Neural cell (in vitro differentiated cells): ENCODE results near the gene NANOS3. TPM values are rescaled to one million over a fixed set of nuclear protein-coding genes. Genes with fewer than 3 reads are reported as not detected.

Source experiments
- H2AFZ ChIP-seq: fragments of 200-600, 300-800 bp; sonication (generic), shearing (Covaris generic); 2 replicates; pipeline ENCODE4 v1.6.0; 2014; ENCODE audit warnings: low read depth, mild to moderate bottlenecking, antibody characterized with exemption, low read length, moderate library complexity
- H3F3A ChIP-seq: fragments of 200-600 bp; shearing (Covaris generic); 2 replicates; pipeline ENCODE4 v1.6.1; 2016; ENCODE audit warnings: mild to moderate bottlenecking, moderate library complexity, mixed read lengths, antibody characterized with exemption, low read length; ENCODE audit not compliant: insufficient read depth, poor library complexity, severe bottlenecking
- H3K27ac ChIP-seq: fragments of 200-600, 300-800 bp; sonication (generic), shearing (Covaris generic); 2 replicates; pipeline ENCODE4 v1.5.1; 2014; ENCODE audit warnings: mild to moderate bottlenecking, low read length, moderate library complexity
- H3K27me3 ChIP-seq: fragments of 300-800, 200-600 bp; sonication (generic), shearing (Covaris generic); 2 replicates; pipeline ENCODE4 v1.6.0; 2014; ENCODE audit warnings: mild to moderate bottlenecking, low read depth, low read length, moderate library complexity; ENCODE audit not compliant: insufficient read depth
- H3K36me3 ChIP-seq: fragments of 300-800, 200-600 bp; sonication (generic), shearing (Covaris generic); 2 replicates; pipeline ENCODE4 v1.5.1; 2014; ENCODE audit warnings: mild to moderate bottlenecking, antibody characterized with exemption, low read length, moderate library complexity; ENCODE audit not compliant: insufficient read depth
- H3K4me2 ChIP-seq: fragments of 300-800, 200-600 bp; sonication (generic), shearing (Covaris generic); 2 replicates; pipeline ENCODE4 v1.6.0; 2014; ENCODE audit warnings: mild to moderate bottlenecking, low read length
- H3K4me3 ChIP-seq: fragments of 300-800, 200-600 bp; sonication (generic), shearing (Covaris generic); 2 replicates; pipeline ENCODE4 v1.5.1; 2014; ENCODE audit warnings: mild to moderate bottlenecking, low read length, moderate library complexity
- H3K79me2 ChIP-seq: fragments of 200-600 bp; shearing (Covaris generic); replicated peaks from 2 replicates; pipeline ENCODE4 v1.6.0; 2014; ENCODE audit warnings: mild to moderate bottlenecking, low read length, moderate library complexity; ENCODE audit not compliant: insufficient read depth
- H3K9ac ChIP-seq: fragments of 300-800, 200-600 bp; sonication (generic), shearing (Covaris generic); 2 replicates; pipeline ENCODE4 v1.6.1; 2016; ENCODE audit warnings: mild to moderate bottlenecking, low read length, mixed read lengths
- H3K9me2 ChIP-seq: fragments of 200-600 bp; shearing (Covaris generic); 2 replicates; pipeline ENCODE4 v1.6.1; 2016; ENCODE audit warnings: mild to moderate bottlenecking, low read length, mixed read lengths; ENCODE audit not compliant: insufficient read depth
- H3K9me3 ChIP-seq: fragments of 200-600, 300-800 bp; sonication (generic), shearing (Covaris generic); 2 replicates; pipeline ENCODE4 v1.6.1; 2016; ENCODE audit warnings: mild to moderate bottlenecking, mixed run types, low read length, moderate library complexity, mixed read lengths
- H4K20me1 ChIP-seq: fragments of 200-600 bp; shearing (Covaris generic); 2 replicates; pipeline ENCODE4 v1.6.1; 2016; ENCODE audit warnings: mild to moderate bottlenecking, mixed run types; ENCODE audit not compliant: insufficient read depth
- CTCF ChIP-seq: fragments of 450-650 bp; IDR thresholded peaks from 2 replicates; pipeline ENCODE4 v1.5.1; 2014; ENCODE audit warnings: antibody characterized with exemption, mild to moderate bottlenecking, moderate library complexity; ENCODE audit not compliant: poor library complexity, severe bottlenecking
- EP300 ChIP-seq: fragments of 450-650 bp; conservative IDR thresholded peaks from 2 replicates; pipeline ENCODE4 v1.6.1; 2014; ENCODE audit warnings: antibody characterized with exemption, mild to moderate bottlenecking, moderate library complexity; ENCODE audit not compliant: poor library complexity, severe bottlenecking
- EZH2 ChIP-seq: fragments of 200-600, 300-800 bp; shearing (Covaris generic), sonication (generic); IDR thresholded peaks from 2 replicates; pipeline ENCODE4 v1.6.1; 2014; ENCODE audit warnings: antibody characterized with exemption, low read length, borderline replicate concordance, mild to moderate bottlenecking; ENCODE audit not compliant: insufficient read depth, poor library complexity, severe bottlenecking
- MXI1 ChIP-seq: fragments of 450-650 bp; conservative IDR thresholded peaks from 2 replicates; pipeline ENCODE4 v1.6.1; 2014; ENCODE audit warnings: antibody characterized with exemption, mild to moderate bottlenecking; ENCODE audit not compliant: poor library complexity, severe bottlenecking
- POLR2AphosphoS5 ChIP-seq: IDR thresholded peaks from 2 replicates; pipeline ENCODE4 v1.6.1; 2012
- RAD21 ChIP-seq: fragments of 450-650 bp; conservative IDR thresholded peaks from 2 replicates; pipeline ENCODE4 v1.6.1; 2014; ENCODE audit warnings: antibody characterized with exemption, mild to moderate bottlenecking, moderate library complexity
- SMC3 ChIP-seq: fragments of 450-650 bp; conservative IDR thresholded peaks from 2 replicates; pipeline ENCODE4 v1.6.1; 2014; ENCODE audit warnings: antibody characterized with exemption, mild to moderate bottlenecking, moderate library complexity; ENCODE audit not compliant: poor library complexity
- TAF1 ChIP-seq: IDR thresholded peaks from 2 replicates; pipeline ENCODE4 v1.6.1; 2012; ENCODE audit warnings: low read depth
- polyA plus RNA-seq: library from polyadenylated mRNA; depleted of rRNA; stranded (reverse); fragments of >200 nt; gene quantifications from 2 replicates; pipeline ENCODE4 v1.2.3, GENCODE V29; 2014
- TF ChIP-seq, protein P1 (sequence below): IDR thresholded peaks from 2 replicates; pipeline ENCODE4 v1.6.1; 2012; ENCODE audit warnings: borderline replicate concordance

Gene NANOS3
- polyA plus RNA-seq, 1 donor from 2014 or later = 3.2 TPM

GRCh38 chr19:13861714-13862531 is 15.0 kb upstream of the NANOS3 start:
- no peak overlapping the region for H3K27ac ChIP-seq
- no peaks in the 10 kb centered on the region for H3K36me3 ChIP-seq
- no peak overlapping the region for H3K4me2 ChIP-seq
- no peaks in the 10 kb centered on the region for H3K27me3 ChIP-seq
- TF ChIP-seq RAD21 = peak; percentile 83
- TF ChIP-seq EP300 = no peak
- peak; percentile 83 for TF ChIP-seq SMC3
- peak; percentile 90 for TF ChIP-seq CTCF
- peak overlapping the region; percentile 28 for H3K4me3 ChIP-seq
- no peaks in the 10 kb centered on the region for H3K79me2 ChIP-seq
- no peak overlapping the region for H3K9ac ChIP-seq
- H3K9me2 ChIP-seq = no peaks in the 10 kb centered on the region
- H3K9me3 ChIP-seq = no peaks in the 10 kb centered on the region
- no peaks in the 10 kb centered on the region for H4K20me1 ChIP-seq
- no peak overlapping the region for H2AFZ ChIP-seq
- no peaks in the 10 kb centered on the region for H3F3A ChIP-seq

DNA sequence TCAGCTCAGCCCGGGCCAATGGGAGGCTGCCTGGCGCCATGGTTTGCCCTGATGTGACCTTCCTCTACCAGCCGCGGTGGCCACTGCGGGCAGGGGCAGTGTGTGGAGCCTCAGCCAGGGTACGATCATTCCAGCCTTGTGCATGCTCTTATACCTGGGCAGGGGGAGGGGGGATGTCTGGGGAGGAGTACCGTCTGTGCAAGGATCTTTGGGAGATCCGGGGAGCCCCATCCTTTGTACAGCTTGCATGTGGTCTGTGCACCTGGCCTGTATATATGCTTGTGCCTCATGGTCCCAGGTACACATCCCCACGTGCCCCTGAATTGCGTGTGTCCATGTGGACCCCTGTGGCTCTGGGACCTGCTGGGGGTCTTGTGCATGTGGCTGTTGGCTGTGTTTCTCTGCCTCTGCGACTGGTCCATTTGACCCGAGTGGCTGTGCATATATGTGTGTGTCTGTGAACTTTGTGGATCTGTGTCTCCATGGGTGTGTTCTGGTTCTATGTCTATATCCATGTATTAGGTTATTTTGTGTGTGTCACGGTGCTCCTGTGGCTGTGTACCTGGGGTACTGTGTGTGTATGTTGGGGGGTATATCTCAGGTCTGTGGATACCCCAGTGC is 12.8 kb upstream of the NANOS3 start:
- H3K27me3 ChIP-seq = no peaks in the 10 kb centered on the region
- no peaks in the 10 kb centered on the region for H4K20me1 ChIP-seq
- peaks cover 3% of the 10 kb centered on the region for H3K79me2 ChIP-seq
- no peak overlapping the region for H3K4me3 ChIP-seq
- H3K27ac ChIP-seq = no peak overlapping the region
- H3K9ac ChIP-seq = no peak overlapping the region
- no peaks in the 10 kb centered on the region for H3K9me3 ChIP-seq
- no peaks in the 10 kb centered on the region for H3K9me2 ChIP-seq
- no peak overlapping the region for H2AFZ ChIP-seq
- H3K36me3 ChIP-seq = no peaks in the 10 kb centered on the region
- no peak overlapping the region for H3K4me2 ChIP-seq
- TF ChIP-seq RAD21 (no peak), SMC3 (no peak), EZH2 (no peak), POLR2AphosphoS5 (no peak), MXI1 (no peak), CTCF (no peak), EP300 (no peak), TAF1 (no peak)
- TF ChIP-seq, protein P1, sequence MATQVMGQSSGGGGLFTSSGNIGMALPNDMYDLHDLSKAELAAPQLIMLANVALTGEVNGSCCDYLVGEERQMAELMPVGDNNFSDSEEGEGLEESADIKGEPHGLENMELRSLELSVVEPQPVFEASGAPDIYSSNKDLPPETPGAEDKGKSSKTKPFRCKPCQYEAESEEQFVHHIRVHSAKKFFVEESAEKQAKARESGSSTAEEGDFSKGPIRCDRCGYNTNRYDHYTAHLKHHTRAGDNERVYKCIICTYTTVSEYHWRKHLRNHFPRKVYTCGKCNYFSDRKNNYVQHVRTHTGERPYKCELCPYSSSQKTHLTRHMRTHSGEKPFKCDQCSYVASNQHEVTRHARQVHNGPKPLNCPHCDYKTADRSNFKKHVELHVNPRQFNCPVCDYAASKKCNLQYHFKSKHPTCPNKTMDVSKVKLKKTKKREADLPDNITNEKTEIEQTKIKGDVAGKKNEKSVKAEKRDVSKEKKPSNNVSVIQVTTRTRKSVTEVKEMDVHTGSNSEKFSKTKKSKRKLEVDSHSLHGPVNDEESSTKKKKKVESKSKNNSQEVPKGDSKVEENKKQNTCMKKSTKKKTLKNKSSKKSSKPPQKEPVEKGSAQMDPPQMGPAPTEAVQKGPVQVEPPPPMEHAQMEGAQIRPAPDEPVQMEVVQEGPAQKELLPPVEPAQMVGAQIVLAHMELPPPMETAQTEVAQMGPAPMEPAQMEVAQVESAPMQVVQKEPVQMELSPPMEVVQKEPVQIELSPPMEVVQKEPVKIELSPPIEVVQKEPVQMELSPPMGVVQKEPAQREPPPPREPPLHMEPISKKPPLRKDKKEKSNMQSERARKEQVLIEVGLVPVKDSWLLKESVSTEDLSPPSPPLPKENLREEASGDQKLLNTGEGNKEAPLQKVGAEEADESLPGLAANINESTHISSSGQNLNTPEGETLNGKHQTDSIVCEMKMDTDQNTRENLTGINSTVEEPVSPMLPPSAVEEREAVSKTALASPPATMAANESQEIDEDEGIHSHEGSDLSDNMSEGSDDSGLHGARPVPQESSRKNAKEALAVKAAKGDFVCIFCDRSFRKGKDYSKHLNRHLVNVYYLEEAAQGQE = no peak
- no peaks in the 10 kb centered on the region for H3F3A ChIP-seq
